GM19324 (cell line): ENCODE results near the gene ENTR1.

ENCODE experiments used
- ATAC-seq: cut with Tn5 transposase; IDR thresholded peaks from one replicate; pipeline ENCODE4 v1.9.1; 2021; ENCODE audit warnings: mild to moderate bottlenecking, moderate library complexity; ENCODE audit not compliant: unreplicated experiment, low FRiP score

ENTR1 gene

DNA sequence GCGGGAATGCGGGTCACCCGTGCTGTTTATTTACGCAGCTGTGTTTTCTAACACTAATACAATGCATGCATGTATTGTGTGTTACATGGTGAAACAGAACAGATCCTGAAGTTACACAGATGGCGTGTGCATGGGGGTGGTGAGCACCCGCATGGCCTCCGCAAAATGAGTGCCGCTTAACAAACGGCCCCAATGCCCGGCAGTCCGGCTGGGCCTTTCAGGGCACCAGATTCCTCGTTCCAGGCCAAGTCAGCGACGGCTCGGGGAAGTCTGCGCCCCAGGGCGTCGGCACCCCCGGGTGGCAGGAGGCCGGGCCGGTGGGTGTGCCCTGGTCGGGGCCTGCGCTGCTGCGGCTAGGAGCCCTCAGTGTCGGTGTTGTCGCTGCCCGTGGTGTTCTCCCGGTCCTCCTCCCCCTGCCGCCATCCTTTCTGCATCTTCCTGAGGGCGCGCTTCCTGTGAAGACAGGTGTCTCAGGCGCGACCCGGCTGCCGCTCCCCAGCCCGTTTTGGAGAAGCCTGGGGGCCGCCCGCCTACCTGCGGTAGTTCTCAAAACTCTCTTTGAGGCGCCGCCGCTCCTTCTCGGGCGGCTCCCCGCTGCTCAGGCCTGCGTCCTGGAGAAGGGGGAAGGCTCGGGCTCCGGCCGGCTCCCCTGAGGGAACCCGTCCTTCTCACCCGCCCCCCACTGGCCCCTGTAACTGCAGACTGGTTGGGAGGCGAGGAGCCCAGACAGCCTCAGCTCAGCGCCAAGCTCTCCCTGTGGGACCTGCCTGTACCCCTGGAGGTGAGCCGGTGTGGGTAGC is 46.3 kb downstream of the ENTR1 start:
- ATAC-seq: no peak

DNA sequence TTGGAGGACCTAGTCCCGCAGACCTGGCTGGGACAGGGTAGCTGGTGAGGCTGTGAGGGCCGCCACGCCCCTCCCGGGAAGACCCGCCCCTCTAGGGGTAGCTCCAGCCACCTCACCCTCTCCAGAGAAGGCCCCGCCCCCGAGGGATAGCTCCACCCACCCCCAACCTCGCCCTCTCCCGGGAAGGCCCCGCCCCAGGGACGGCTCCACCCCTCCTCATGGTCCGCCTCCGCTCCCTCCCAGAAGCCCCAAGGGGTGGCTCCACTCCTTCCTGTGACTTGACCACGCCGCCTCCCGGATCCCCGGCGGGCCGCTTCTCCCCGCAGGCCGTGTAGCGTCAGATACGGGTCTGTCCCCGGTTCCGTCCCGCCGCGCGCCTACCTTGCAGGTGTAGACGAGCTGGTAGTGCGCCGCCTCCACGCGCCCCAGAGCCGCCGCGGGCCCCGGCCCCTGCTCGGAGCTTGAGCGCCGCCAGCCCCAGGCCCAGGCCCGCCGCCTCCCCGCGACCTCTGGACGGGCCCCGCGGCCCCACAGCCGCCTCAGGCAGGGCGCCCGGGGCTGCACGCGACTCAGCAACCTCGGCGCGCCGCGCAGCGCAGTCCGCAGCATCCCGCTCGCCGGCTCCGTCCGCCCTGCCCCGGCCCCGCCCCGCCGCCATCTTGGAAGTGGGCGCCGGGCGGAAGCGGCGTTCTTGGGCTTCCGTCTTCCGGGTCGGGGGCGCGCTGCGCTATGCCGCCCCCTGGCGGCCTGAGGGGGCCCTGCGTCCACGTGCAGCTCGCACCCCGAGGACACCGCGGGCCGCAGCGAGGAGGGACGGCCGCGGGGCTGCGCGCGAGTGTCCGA is 47.1 kb downstream of the ENTR1 start, which contains the start of gene DNLZ:
DNLZ (minus strand) TSS at position 639 of the 843 bp plus-strand sequence; CDS start at position 609, 30 bp downstream.
- peak; percentile 81 for ATAC-seq

- ATAC-seq: no peak
Observed at GRCh38 chr9:136362450-136362784, 48.0 kb downstream of the ENTR1 start.

DNA sequence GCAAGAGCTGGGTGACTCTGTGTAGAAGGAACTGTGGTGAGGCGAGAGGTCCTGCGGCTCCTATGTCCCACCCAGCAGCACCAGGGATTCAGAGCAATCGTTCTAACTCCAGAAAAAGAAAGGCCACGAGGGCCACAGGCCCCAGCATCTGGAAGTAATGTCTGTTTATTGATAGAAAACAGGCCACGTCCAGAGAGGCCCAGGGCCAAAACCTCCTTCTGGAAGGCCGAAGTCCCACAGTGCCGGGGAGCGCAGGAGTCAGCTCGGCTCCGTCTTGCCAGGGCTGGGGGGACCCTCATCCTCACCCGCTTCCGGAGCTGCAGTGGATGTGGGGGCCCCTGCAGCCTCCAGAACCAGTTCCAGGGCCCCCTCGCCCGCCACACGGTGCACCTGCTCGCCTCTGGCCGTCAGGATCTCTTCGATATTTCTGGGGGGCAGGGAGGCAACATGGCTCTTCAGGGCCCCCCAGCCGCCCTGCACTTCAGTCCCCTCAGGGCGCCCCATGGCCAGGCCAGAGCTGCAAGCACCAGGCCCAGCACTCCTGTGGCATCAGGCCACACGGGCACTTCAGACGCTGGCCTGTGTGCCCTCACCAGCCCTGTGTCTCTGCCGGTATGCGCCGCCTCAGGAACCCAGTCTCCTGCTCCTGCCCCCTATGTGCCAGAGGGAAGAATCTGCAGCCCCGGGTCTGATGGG is 48.5 kb downstream of the ENTR1 start:
- ATAC-seq: no peak

GRCh38 chr9:136361047-136361753 is 49.2 kb downstream of the ENTR1 start:
- no peak for ATAC-seq

DNA sequence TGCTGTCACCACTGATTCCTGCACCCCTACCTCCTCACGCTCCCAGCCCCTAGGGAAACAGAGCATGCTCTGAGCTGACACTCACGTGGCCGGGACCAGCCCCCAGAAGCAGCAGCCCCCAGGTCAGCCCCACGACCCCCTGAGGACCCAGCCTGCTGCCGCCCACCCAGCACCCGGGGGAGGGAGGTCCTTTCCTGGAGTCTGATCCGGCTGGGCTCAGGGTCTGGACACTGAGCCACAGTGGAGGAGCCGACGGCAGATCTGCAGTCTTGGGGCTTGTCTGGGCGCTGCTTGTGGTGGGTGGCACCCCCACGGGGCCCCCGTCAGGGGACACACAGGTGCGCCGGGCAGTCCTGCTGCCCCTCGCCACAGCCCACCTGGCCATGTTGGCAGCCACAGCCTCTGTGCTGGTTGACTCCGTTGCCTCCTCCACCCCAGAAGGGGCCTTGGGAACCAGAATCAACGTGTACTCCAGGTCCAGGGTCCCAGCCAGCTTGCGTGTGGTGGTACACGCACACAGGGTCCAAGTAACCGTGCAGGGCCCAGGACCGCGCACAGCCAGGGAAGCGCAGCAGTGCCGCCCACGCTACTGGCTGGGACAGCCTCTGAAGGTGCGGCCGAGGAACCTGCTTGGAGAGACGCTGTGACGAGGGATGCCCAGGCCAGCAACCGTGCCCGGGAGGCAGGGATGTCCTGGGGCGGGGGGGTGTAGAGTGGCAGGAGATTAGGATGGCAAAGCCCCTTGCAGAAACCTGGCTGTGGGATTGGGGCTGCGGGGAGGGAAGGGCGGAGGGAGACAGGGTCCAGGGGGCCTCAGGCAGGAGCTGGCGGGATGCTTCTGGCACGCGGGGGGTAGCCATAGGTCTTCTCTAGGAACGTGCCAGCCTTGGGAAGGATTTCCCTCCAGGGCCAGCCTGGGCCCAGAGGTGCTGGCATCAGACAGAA is 50.4 kb downstream of the ENTR1 start:
- ATAC-seq: no peak

DNA sequence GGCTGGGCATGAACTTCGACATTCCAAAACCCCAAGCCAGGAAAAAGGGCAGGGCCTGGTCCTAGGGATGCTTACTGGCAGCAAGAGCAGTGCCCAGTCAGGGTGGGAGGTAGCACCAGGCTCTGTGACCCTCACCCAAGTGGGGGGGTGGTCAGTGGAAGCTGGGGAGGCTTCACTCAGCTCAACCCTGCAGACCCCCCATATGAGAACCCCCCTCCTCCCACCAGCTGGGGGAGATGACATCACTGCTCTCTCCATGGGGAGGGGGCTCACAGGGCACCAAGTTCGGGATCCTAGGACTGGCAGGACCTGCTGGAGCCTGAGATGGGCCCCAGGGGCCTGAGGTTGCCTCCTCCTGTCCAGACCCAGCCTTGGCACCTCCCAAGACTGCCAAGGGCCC is 51.5 kb downstream of the ENTR1 start:
- ATAC-seq: no peak

DNA sequence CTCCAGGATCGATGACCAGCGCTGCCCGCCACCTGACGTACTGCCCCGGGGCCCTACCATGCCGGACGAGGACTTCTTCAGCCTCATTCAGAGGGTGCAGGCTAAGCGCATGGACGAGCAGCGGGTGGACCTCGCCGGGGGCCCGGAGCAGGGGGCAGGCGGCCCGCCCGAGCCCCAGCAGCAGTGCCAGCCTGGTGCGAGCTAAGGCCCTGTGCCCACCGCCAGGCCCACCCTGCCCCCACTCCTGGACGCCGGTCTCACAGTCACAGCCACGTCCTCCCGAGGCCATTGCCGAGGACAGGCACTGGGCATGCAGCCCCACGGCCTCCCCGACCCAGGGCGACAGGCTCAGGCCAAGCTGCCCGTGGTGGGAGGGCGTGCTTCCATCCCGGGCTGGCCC is 52.4 kb downstream of the ENTR1 start:
- ATAC-seq: no peak

DNA sequence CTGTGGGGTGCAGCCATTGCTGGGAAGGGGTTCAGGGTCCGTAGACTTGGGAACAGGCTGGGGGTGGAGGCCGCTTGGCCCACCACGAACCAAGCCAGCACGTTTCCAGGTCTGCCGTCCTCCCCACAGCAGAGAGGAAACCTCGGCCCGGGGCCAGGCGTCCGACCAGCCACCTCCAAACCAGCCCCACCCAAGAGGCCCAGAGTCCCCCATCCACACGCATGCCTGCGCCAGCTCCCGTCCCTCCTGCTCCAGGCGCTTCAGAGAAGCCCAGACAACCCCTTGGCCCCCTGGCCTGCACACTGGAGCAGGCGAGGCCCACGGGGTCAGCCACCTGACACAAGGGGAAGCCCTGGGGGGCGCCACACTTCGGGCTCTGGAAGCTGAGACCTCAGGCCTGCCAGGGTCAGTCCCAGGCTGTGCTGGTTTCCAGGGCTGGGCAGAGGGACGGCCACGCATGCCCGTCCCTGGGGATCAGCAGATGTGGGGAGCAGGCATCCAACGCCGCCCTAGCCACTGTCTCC is 53.1 kb downstream of the ENTR1 start:
- no peak for ATAC-seq

- ATAC-seq: no peak
Observed at GRCh38 chr9:136355616-136356557, 54.5 kb downstream of the ENTR1 start.

- ATAC-seq: no peak
Observed at GRCh38 chr9:136354592-136355085, 55.8 kb downstream of the ENTR1 start.

DNA sequence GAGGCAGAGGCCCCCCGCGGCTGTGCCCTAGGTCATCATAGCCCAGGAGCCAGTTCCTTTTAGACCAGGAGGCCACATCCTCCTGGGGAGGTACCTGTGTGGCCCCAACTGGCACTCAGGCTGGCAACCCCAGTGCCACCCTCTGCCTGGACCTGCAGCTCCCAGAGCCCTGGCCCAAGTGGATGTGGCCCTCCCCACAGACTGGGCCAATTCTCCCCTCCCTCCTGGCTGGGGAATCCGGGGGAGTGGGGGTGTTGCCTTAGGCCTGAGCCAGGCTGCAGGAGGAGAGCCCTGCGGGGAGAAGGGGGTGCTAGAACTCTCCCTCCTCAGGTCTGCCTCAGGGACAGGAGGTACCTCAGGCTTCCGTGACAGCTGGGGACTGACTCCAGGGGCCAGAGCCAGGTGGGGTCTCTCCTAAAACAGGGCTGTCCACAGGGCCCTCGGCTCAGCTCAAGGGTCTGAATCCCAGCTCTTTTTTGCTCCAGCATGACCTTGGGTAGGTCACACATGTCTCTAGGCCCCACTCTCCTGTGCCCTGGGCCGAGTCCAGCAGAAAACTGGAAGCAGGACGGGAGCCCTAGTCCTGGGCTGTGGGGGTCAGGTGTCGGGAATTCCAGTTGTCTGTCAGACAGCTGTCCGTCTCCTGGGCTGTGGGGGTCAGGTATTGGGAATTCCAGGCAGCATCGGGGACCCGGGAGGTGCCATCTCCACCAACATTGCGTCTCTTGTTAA is 56.5 kb downstream of the ENTR1 start:
- no peak for ATAC-seq

GRCh38 chr9:136353088-136353487 is 57.3 kb downstream of the ENTR1 start:
- ATAC-seq: no peak

GRCh38 chr9:136352682-136353081 is 57.7 kb downstream of the ENTR1 start:
- no peak for ATAC-seq
